ENCODE measurements around the gene DNASE1L2. TPM values are rescaled to one million over a fixed set of nuclear protein-coding genes. Genes with fewer than 3 reads are reported as not detected.

DNASE1L2 gene
- total RNA-seq, 4 donors from 2014 or later, result 0.38 to 0.61 (median 0.57) TPM; not detected in 1

DNA sequence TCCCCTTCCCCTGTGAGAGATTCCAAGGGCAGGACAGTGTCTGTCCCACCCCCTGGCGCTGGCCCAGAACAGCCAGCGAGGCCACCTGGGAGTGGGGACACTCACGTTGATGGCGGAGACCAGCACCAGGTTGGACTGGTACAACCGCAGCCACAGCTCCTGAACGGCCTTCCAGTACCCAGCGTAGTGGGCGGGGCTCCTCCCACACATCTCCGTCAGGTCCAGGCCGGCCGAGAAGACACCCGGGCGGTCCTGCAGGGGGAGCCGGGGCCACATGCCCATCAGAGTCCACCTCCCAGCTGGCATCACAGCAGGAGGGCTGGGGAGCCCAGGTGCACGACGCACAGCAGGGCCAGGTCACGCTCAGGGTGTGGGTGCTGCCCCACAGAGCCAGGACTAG is 8.1 kb downstream of the DNASE1L2 start:
- no peak overlapping the region for H3K4me3 ChIP-seq
- H3K27ac ChIP-seq, result no peak overlapping the region
- H3K36me3 ChIP-seq, result peaks cover 29 to 93% (median 31%) of the 10 kb centered on the region in 3 donors
- H3K4me1 ChIP-seq, result peaks cover 0 to 2% (median 0%) of the 10 kb centered on the region in 3 donors
- no peak for DNase-seq
- H3K27me3 ChIP-seq, result no peaks in the 10 kb centered on the region
- intact Hi-C loops (cut with DNase I), result no loop called here
- H3K9me3 ChIP-seq, result no peaks in the 10 kb centered on the region
- 77% methylated on average over 3 of the region's 17 CpGs; no CpG with 5 or more reads in 1 of the 2 donors for WGBS, 2 donors
- TF ChIP-seq, protein P1, sequence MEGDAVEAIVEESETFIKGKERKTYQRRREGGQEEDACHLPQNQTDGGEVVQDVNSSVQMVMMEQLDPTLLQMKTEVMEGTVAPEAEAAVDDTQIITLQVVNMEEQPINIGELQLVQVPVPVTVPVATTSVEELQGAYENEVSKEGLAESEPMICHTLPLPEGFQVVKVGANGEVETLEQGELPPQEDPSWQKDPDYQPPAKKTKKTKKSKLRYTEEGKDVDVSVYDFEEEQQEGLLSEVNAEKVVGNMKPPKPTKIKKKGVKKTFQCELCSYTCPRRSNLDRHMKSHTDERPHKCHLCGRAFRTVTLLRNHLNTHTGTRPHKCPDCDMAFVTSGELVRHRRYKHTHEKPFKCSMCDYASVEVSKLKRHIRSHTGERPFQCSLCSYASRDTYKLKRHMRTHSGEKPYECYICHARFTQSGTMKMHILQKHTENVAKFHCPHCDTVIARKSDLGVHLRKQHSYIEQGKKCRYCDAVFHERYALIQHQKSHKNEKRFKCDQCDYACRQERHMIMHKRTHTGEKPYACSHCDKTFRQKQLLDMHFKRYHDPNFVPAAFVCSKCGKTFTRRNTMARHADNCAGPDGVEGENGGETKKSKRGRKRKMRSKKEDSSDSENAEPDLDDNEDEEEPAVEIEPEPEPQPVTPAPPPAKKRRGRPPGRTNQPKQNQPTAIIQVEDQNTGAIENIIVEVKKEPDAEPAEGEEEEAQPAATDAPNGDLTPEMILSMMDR (IDR thresholded peaks at IDR 0.05), result no peak
- TF ChIP-seq POLR2A (IDR thresholded peaks at IDR 0.05), result no peak

DNA sequence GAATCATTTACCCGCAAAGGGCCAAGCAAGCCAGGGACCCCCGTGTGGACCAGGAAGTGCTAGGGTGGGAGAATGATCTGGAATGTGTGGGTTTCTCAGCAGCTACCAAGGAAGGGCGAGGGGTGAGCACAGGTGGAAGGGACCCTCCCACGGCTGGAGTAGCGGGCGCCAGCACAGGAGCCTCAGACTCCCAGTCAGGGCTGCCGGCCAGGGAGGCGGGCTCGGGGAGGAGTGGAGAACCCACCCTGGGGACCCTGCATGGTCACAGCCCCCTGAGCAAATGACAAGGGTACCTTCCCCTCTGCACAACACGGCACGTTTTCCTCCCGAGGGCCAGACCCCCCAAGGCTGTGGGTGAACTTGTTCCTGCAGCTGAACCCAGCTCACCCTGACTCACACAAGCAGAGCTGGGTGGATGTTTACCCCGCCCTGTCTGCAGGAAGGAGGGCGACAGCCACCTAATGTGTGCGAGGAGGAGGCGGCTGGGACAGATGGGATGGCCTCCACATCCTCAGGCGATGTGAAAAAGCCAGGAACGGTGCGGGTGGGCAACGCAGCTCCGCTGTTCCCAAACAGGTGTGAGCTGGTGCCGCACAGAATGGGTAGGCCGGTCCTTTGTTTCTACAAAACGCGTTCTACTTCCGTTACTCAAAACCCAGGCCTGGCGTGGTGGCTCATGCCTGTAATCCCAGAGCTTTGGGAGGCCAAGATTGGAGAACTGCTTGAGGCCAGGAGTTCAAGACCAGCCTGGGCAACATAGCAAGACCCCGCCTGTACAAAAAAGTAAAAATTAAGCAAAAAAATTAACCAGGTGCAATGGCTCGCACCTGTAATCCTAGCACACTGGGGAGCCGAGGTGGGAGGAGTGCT is 8.9 kb downstream of the DNASE1L2 start:
- Histone ChIP-seq H3K4me3 (no peak overlapping the region), H3K27me3 (no peaks in the 10 kb centered on the region), H3K36me3 (peaks cover 29 to 85% (median 31%) of the 10 kb centered on the region in 3 donors), H3K9me3 (no peaks in the 10 kb centered on the region), H3K27ac (no peak overlapping the region), H3K4me1 (peaks cover 0 to 11% (median 1%) of the 10 kb centered on the region in 3 donors)
- intact Hi-C loops (cut with DNase I), result no loop called here
- no peak for DNase-seq
- WGBS, 2 donors, result 79 to 85% methylated on average over 17 to 25 of the region's 30 CpGs
- TF ChIP-seq, protein P1 (IDR thresholded peaks at IDR 0.05), result no peak
- no peak for TF ChIP-seq POLR2A (IDR thresholded peaks at IDR 0.05)

DNA sequence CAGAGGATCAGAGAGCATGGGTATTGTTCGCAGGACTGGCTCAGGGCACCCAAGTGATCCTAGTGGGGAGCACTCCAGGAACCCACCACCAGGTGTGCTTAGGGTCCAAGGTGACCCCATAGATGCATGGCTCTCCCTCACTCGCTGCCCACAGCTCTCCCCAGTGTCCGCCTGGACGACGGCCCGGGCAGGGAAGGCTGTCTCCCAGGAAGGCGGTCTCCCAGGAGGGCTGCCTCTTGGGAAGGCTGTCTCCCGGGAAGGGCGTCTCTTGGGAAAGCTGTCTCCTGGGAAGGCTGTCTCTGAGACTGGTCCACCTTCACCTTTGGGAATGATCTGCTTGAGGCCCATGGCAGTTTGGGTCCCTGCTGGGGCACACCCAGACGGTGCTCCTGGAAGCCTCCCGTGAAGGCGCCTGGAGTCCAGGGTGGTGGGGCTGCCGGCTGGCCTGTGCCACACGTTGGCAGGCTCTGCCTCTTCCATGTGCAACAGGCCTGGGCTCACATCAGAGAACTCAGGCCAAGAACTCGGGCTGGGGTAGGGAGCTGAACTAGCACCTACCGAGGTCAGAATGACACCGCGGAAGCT is 10.1 kb downstream of the DNASE1L2 start:
- no peak for DNase-seq
- no peaks in the 10 kb centered on the region for H3K27me3 ChIP-seq
- no peak overlapping the region for H3K4me3 ChIP-seq
- 94% methylated on average over 8 of the region's 18 CpGs; no CpG with 5 or more reads in 1 of the 2 donors for WGBS, 2 donors
- peaks cover 0 to 19% (median 8%) of the 10 kb centered on the region in 3 donors for H3K4me1 ChIP-seq
- no peak overlapping the region for H3K27ac ChIP-seq
- intact Hi-C loops (cut with DNase I), result no loop called here
- no peaks in the 10 kb centered on the region for H3K9me3 ChIP-seq
- peaks cover 29 to 75% (median 31%) of the 10 kb centered on the region in 3 donors for H3K36me3 ChIP-seq
- TF ChIP-seq POLR2A (IDR thresholded peaks at IDR 0.05), result no peak
- TF ChIP-seq, protein P1 (IDR thresholded peaks at IDR 0.05), result no peak

DNA sequence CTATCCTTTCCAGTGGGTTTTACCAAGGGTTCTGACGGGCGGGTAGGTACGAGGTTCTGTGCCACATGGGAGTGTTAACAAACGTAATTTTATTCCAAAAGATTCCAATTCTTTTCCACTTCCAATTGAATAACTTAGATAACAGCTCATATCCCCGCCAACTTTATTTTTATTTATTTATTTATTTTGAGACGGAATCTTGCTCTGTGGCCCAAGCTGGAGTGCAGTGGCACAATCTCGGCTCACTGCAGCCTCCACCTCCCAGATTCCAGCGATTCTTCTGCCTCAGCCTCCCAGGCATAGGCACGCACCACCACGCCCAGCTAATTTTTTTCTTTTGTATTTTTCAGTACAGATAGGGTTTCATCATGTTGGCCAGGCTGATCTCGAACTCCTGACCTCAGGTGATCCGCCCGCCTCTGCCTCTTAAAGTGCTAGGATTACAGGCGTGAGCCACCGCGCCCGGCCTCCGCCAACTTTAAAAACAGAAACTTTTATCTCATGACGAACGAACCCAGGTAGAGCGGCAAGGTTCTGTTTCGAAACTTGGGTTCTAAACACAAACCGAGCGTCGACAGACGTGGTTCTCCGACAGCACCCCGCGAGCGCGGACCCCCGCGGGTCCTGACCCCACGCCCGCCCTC is 14.5 kb downstream of the DNASE1L2 start:
- intact Hi-C loops (cut with DNase I), result no loop called here
- no peaks in the 10 kb centered on the region for H3K9me3 ChIP-seq
- peaks cover 7 to 33% (median 18%) of the 10 kb centered on the region in 3 donors for H3K4me1 ChIP-seq
- peak overlapping the region; percentile 87 to 99 (median 98) for H3K27ac ChIP-seq
- H3K36me3 ChIP-seq, result peaks cover 26 to 65% (median 38%) of the 10 kb centered on the region in 3 donors
- no peaks in the 10 kb centered on the region for H3K27me3 ChIP-seq
- peak overlapping the region; percentile 54 to 92 (median 70) for H3K4me3 ChIP-seq
- 5 to 11% methylated on average over 17 to 23 of the region's 35 CpGs for WGBS, 2 donors
- DNase-seq, result no peak
- TF ChIP-seq, protein P1 (IDR thresholded peaks at IDR 0.05), result no peak
- TF ChIP-seq POLR2A (IDR thresholded peaks at IDR 0.05), result no peak
